HCT116 (cell line): ENCODE data around the gene OPRL1. TPM values are rescaled to one million over a fixed set of nuclear protein-coding genes. Genes with fewer than 3 reads are reported as not detected.

Source experiments
- ATAC-seq: fragments of 200-7000 bp; cut with Tn5 transposase; 2 replicates; pipeline ENCODE4 v1.9.1; 2020; ENCODE audit warnings: mild to moderate bottlenecking, moderate library complexity
- BruUV-seq: library from RNA; stranded (reverse); fragments of 400-500 nt; replicated peaks from 2 replicates; lab custom pipeline; 2021; lab: Mats Ljungman, UMichigan
- CTCF ChIA-PET: fragments of 300-600 bp; sonication (Branson Sonifier 250); formaldehyde crosslinking; loops from one replicate; lab custom pipeline; 2021; ENCODE audit warnings: antibody characterized with exemption; lab: Charles Lee
- POLR2A ChIA-PET: fragments of 300-600, 350-600 bp; sonication (Branson Sonifier 250); formaldehyde crosslinking; loops from one replicate; lab custom pipeline; 2021; ENCODE audit warnings: antibody characterized with exemption; lab: Charles Lee
- RAD21 ChIA-PET, 2 experiments: fragments of 300-600 bp; sonication (Branson Sonifier 250); formaldehyde crosslinking; loops; one replicate each; lab custom pipeline; 2023; ENCODE audit warnings: low total read pairs in 2 of 2; ENCODE audit not compliant: uncharacterized antibody in 2 of 2, unreplicated experiment in 2 of 2, low non-redundant PET in 1 of 2; lab: Charles Lee
- DNase-seq: peaks from one replicate; pipeline ENCODE4 v3.0.0-alpha.2; 2010; ENCODE audit warnings: low read depth, low spot score
- H2AFZ ChIP-seq: fragments of 200-600 bp; shearing (Covaris generic), sonication (generic); 2 replicates; pipeline ENCODE4 v1.6.1; 2017; ENCODE audit warnings: low read depth, mixed run types, mixed read lengths, antibody characterized with exemption, low read length; ENCODE audit not compliant: poor library complexity, severe bottlenecking
- H3K27ac ChIP-seq: 2 replicates; pipeline ENCODE4 v1.5.1; 2012; ENCODE audit warnings: low read depth, low read length
- H3K27me3 ChIP-seq: fragments of 200-600 bp; sonication (generic); 2 replicates; pipeline ENCODE4 v1.6.1; 2016; ENCODE audit warnings: mixed run types, low read length, mixed read lengths; ENCODE audit not compliant: insufficient read depth
- H3K36me3 ChIP-seq, 2 experiments: fragments of 200-500 bp in 1 of 2; fragments of 200-600 bp in 1 of 2; sonication (Bioruptor generic) in 1 of 2; sonication (generic) in 1 of 2; 2 replicates each; pipeline versions ENCODE4 v1.5.1 to v1.6.1; 2014 to 2016; ENCODE audit warnings: low read length in 2 of 2, inconsistent platforms in 1 of 2, mixed read lengths in 1 of 2, mixed run types in 1 of 2; ENCODE audit not compliant: insufficient read depth in 2 of 2, control insufficient read depth in 1 of 2
- H3K4me1 ChIP-seq, 2 experiments: fragments of 200-600 bp in 1 of 2; sonication (generic) in 1 of 2; 2 replicates each; pipeline versions ENCODE4 v1.5.1 to v1.6.1; 2012 to 2017; ENCODE audit warnings: low read length in 2 of 2, inconsistent platforms in 1 of 2, mild to moderate bottlenecking in 1 of 2, mixed read lengths in 1 of 2, mixed run types in 1 of 2, moderate library complexity in 1 of 2; ENCODE audit not compliant: insufficient read depth in 2 of 2, control insufficient read depth in 1 of 2
- H3K4me2 ChIP-seq: fragments of 200-600 bp; sonication (generic); 2 replicates; pipeline ENCODE4 v1.6.1; 2017; ENCODE audit warnings: mixed run types, low read length, mixed read lengths
- H3K4me3 ChIP-seq, 2 experiments: fragments of 200-600 bp in 1 of 2; sonication (generic) in 1 of 2; replicated peaks in 1 of 2; 2 replicates each; pipeline ENCODE4 v1.5.1; 2011 to 2016; ENCODE audit warnings: low read length in 2 of 2, control low read depth in 1 of 2, low read depth in 1 of 2, mild to moderate bottlenecking in 1 of 2, mixed read lengths in 1 of 2, mixed run types in 1 of 2
- H3K79me2 ChIP-seq: fragments of 200-600 bp; sonication (generic); 2 replicates; pipeline ENCODE4 v1.6.1; 2017; ENCODE audit warnings: mild to moderate bottlenecking, mixed run types, low read length, moderate library complexity, mixed read lengths; ENCODE audit not compliant: insufficient read depth
- H3K9ac ChIP-seq: fragments of 200-600 bp; sonication (generic); 2 replicates; pipeline ENCODE4 v1.6.1; 2016; ENCODE audit warnings: low read length, mixed read lengths
- H3K9me2 ChIP-seq: fragments of 200-600 bp; sonication (generic), shearing (Covaris generic); 2 replicates; pipeline ENCODE4 v1.6.1; 2017; ENCODE audit warnings: mixed run types, mild to moderate bottlenecking, moderate library complexity; ENCODE audit not compliant: insufficient read depth
- H3K9me3 ChIP-seq, 2 experiments: fragments of 200-500 bp in 1 of 2; fragments of 200-600 bp in 1 of 2; sonication (Bioruptor generic) in 1 of 2; sonication (generic) in 1 of 2; 2 replicates each; pipeline ENCODE4 v1.6.1; 2014 to 2017; ENCODE audit warnings: low read length in 2 of 2, mixed read lengths in 2 of 2, inconsistent platforms in 1 of 2, low read depth in 1 of 2, mild to moderate bottlenecking in 1 of 2, mixed run types in 1 of 2, moderate library complexity in 1 of 2; ENCODE audit not compliant: control insufficient read depth in 1 of 2, insufficient read depth in 1 of 2
- H4K20me1 ChIP-seq: fragments of 200-600 bp; sonication (generic), shearing (Covaris generic); 2 replicates; pipeline ENCODE4 v1.6.1; 2017; ENCODE audit warnings: mixed run types, mild to moderate bottlenecking, moderate library complexity; ENCODE audit not compliant: insufficient read depth
- CBX3 ChIP-seq: IDR thresholded peaks from 2 replicates; pipeline ENCODE4 v1.6.1; 2012; ENCODE audit warnings: low read depth
- CEBPB ChIP-seq: IDR thresholded peaks from 2 replicates; pipeline ENCODE4 v1.6.1; 2012; ENCODE audit warnings: low read depth
- EGR1 ChIP-seq: IDR thresholded peaks from 2 replicates; pipeline ENCODE4 v1.6.1; 2012; ENCODE audit warnings: low read depth
- EZH2 ChIP-seq: fragments of 200-600 bp; sonication (generic); IDR thresholded peaks from 2 replicates; pipeline ENCODE4 v1.6.1; 2017; ENCODE audit warnings: antibody characterized with exemption, mixed run types
- FOSL1 ChIP-seq: IDR thresholded peaks from 2 replicates; pipeline ENCODE4 v1.6.1; 2012; ENCODE audit warnings: low read depth
- POLR2A ChIP-seq: IDR thresholded peaks from 2 replicates; pipeline ENCODE4 v1.7.0; 2011; ENCODE audit warnings: borderline replicate concordance; ENCODE audit not compliant: insufficient read depth, insufficient read length; ENCODE audit errors: extremely low read depth
- POLR2AphosphoS5 ChIP-seq: IDR thresholded peaks from 2 replicates; pipeline ENCODE4 v1.6.1; 2011; ENCODE audit warnings: mild to moderate bottlenecking, low read depth, low read length, moderate library complexity
- RAD21 ChIP-seq: IDR thresholded peaks from 2 replicates; pipeline ENCODE4 v1.6.1; 2012; ENCODE audit warnings: low read depth, mild to moderate bottlenecking
- SIN3A ChIP-seq: IDR thresholded peaks from 2 replicates; pipeline ENCODE4 v1.6.1; 2012; ENCODE audit warnings: low read depth
- SP1 ChIP-seq: IDR thresholded peaks from 2 replicates; pipeline ENCODE4 v1.6.1; 2012; ENCODE audit warnings: low read depth
- SRF ChIP-seq: IDR thresholded peaks from 2 replicates; pipeline ENCODE4 v1.6.1; 2012; ENCODE audit warnings: low read depth
- TCF7L2 ChIP-seq: IDR thresholded peaks from 2 replicates; pipeline ENCODE4 v1.7.0; 2011; ENCODE audit warnings: borderline replicate concordance, inconsistent platforms; ENCODE audit not compliant: insufficient read depth, insufficient read length; ENCODE audit errors: extremely low read depth
- YY1 ChIP-seq: IDR thresholded peaks from 2 replicates; pipeline ENCODE4 v1.6.1; 2011; ENCODE audit warnings: low read length, low read depth, moderate library complexity, mild to moderate bottlenecking; ENCODE audit not compliant: insufficient replicate concordance; ENCODE audit errors: extremely low read depth
- ZFX ChIP-seq: fragments of 450-650 bp; IDR thresholded peaks from 2 replicates; pipeline ENCODE4 v1.6.1; 2017
- ZNF274 ChIP-seq: fragments of 200-500 bp; sonication (Bioruptor generic); IDR thresholded peaks from 2 replicates; pipeline ENCODE4 v1.6.1; 2014; ENCODE audit warnings: mild to moderate bottlenecking, low read depth, low read length, inconsistent platforms
- intact Hi-C: fragments of 100-400 bp; cut with micrococcal nuclease; formaldehyde crosslinking; loops from 2 replicates; pipeline ENCODE4 v1.10.0; 2022
- total RNA-seq: library from RNA; stranded (reverse); gene quantifications from one replicate; pipeline ENCODE4 v1.2.1, GENCODE V29; 2021; ENCODE audit not compliant: unreplicated experiment
- TF ChIP-seq, protein P1 (sequence below): IDR thresholded peaks from 2 replicates; pipeline ENCODE4 v1.6.1; 2012
- TF ChIP-seq, protein P2 (sequence below): IDR thresholded peaks from 2 replicates; pipeline ENCODE4 v1.6.1; 2012
- TF ChIP-seq, protein P3 (sequence below): IDR thresholded peaks from 2 replicates; pipeline ENCODE4 v1.6.1; 2012; ENCODE audit warnings: low read depth
- TF ChIP-seq, protein P4 (sequence below): IDR thresholded peaks from 2 replicates; pipeline ENCODE4 v1.6.1; 2011; ENCODE audit warnings: mild to moderate bottlenecking, low read length, moderate library complexity; ENCODE audit not compliant: insufficient replicate concordance; ENCODE audit errors: extremely low read depth
- TF ChIP-seq, protein P5 (sequence below), 3 experiments: fragments of 200-600 bp in 1 of 3; sonication (generic) in 1 of 3; IDR thresholded peaks in 2 of 3; conservative IDR thresholded peaks in 1 of 3; 2 replicates each; pipeline ENCODE4 v1.5.1; 2012 to 2017; ENCODE audit warnings: low read depth in 2 of 3, low read length in 2 of 3, antibody characterized with exemption in 1 of 3, borderline replicate concordance in 1 of 3, control low read depth in 1 of 3, mild to moderate bottlenecking in 1 of 3, mixed read lengths in 1 of 3, mixed run types in 1 of 3, moderate library complexity in 1 of 3; ENCODE audit not compliant: insufficient read depth in 1 of 3

The OPRL1 gene
- total RNA-seq, 1 experiment from 2014 or later, result 1.6 TPM

DNA sequence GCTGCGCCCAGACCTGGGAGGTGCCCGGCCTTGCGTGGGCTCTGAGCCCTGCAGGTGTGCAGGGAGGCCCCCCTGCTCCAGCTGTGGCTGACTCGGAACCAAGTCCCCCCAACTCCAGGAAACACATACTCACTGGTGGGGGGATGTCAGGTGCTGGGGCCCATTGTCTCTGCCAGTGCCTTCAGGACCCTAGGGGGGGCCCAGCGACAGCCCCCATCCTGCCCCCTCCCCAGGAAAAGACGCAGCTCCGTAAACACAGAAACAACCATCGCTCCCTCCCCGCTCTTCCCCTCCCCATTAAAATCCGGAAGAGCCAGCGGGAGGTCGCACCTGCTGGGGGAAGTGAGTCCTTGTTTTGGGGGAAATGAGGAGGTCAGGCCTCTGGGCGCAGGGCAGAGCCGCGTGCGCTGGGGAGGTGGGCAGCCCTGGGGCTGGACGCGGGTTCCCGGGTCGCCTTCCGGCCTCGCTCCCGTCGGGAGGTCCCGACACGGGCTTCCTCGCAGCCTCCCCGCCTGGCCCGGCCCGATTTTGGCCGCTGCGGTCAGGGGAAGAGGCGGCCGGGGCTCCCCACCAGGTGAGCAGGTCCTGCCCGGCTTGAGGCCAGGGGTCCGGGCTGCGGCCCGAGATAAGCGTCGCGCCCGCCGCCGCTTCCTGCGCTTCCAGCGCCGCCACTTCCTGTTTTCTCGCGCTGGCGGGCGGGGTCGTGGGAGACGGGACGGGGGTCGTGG is 37.7 kb upstream of the OPRL1 start:
- H3K4me1 ChIP-seq, result peaks cover 23 to 44% of the 10 kb centered on the region in 2 experiments
- no peaks in the 10 kb centered on the region for H3K79me2 ChIP-seq
- no peak for DNase-seq
- H4K20me1 ChIP-seq, result no peaks in the 10 kb centered on the region
- no peak overlapping the region for H3K9ac ChIP-seq
- ATAC-seq, result no peak
- no peaks in the 10 kb centered on the region for H3K9me2 ChIP-seq
- H3K27ac ChIP-seq, result no peak overlapping the region
- H2AFZ ChIP-seq, result no peak overlapping the region
- H3K27me3 ChIP-seq, result no peaks in the 10 kb centered on the region
- TF ChIP-seq, protein P1, sequence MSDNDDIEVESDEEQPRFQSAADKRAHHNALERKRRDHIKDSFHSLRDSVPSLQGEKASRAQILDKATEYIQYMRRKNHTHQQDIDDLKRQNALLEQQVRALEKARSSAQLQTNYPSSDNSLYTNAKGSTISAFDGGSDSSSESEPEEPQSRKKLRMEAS, result no peak
- no peak for TF ChIP-seq SIN3A
- no peak for TF ChIP-seq SP1
- TF ChIP-seq ZFX, result no peak
- TF ChIP-seq ZNF274, result no peak
- no peak for TF ChIP-seq POLR2A
- no peak for TF ChIP-seq EGR1
- TF ChIP-seq TCF7L2, result no peak
- no peak for TF ChIP-seq FOSL1
- TF ChIP-seq, protein P2, sequence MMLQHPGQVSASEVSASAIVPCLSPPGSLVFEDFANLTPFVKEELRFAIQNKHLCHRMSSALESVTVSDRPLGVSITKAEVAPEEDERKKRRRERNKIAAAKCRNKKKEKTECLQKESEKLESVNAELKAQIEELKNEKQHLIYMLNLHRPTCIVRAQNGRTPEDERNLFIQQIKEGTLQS, result no peak
- TF ChIP-seq CEBPB, result no peak
- TF ChIP-seq, protein P3, sequence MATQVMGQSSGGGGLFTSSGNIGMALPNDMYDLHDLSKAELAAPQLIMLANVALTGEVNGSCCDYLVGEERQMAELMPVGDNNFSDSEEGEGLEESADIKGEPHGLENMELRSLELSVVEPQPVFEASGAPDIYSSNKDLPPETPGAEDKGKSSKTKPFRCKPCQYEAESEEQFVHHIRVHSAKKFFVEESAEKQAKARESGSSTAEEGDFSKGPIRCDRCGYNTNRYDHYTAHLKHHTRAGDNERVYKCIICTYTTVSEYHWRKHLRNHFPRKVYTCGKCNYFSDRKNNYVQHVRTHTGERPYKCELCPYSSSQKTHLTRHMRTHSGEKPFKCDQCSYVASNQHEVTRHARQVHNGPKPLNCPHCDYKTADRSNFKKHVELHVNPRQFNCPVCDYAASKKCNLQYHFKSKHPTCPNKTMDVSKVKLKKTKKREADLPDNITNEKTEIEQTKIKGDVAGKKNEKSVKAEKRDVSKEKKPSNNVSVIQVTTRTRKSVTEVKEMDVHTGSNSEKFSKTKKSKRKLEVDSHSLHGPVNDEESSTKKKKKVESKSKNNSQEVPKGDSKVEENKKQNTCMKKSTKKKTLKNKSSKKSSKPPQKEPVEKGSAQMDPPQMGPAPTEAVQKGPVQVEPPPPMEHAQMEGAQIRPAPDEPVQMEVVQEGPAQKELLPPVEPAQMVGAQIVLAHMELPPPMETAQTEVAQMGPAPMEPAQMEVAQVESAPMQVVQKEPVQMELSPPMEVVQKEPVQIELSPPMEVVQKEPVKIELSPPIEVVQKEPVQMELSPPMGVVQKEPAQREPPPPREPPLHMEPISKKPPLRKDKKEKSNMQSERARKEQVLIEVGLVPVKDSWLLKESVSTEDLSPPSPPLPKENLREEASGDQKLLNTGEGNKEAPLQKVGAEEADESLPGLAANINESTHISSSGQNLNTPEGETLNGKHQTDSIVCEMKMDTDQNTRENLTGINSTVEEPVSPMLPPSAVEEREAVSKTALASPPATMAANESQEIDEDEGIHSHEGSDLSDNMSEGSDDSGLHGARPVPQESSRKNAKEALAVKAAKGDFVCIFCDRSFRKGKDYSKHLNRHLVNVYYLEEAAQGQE, result no peak
- TF ChIP-seq, protein P4, sequence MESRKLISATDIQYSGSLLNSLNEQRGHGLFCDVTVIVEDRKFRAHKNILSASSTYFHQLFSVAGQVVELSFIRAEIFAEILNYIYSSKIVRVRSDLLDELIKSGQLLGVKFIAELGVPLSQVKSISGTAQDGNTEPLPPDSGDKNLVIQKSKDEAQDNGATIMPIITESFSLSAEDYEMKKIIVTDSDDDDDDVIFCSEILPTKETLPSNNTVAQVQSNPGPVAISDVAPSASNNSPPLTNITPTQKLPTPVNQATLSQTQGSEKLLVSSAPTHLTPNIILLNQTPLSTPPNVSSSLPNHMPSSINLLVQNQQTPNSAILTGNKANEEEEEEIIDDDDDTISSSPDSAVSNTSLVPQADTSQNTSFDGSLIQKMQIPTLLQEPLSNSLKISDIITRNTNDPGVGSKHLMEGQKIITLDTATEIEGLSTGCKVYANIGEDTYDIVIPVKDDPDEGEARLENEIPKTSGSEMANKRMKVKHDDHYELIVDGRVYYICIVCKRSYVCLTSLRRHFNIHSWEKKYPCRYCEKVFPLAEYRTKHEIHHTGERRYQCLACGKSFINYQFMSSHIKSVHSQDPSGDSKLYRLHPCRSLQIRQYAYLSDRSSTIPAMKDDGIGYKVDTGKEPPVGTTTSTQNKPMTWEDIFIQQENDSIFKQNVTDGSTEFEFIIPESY, result no peak
- TF ChIP-seq CBX3, result no peak
- no peak for TF ChIP-seq EZH2
- no peak for TF ChIP-seq RAD21
- TF ChIP-seq SRF, result no peak
- TF ChIP-seq YY1, result no peak
- TF ChIP-seq POLR2AphosphoS5, result no peak
- TF ChIP-seq, protein P5, sequence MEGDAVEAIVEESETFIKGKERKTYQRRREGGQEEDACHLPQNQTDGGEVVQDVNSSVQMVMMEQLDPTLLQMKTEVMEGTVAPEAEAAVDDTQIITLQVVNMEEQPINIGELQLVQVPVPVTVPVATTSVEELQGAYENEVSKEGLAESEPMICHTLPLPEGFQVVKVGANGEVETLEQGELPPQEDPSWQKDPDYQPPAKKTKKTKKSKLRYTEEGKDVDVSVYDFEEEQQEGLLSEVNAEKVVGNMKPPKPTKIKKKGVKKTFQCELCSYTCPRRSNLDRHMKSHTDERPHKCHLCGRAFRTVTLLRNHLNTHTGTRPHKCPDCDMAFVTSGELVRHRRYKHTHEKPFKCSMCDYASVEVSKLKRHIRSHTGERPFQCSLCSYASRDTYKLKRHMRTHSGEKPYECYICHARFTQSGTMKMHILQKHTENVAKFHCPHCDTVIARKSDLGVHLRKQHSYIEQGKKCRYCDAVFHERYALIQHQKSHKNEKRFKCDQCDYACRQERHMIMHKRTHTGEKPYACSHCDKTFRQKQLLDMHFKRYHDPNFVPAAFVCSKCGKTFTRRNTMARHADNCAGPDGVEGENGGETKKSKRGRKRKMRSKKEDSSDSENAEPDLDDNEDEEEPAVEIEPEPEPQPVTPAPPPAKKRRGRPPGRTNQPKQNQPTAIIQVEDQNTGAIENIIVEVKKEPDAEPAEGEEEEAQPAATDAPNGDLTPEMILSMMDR (IDR thresholded peaks at IDR 0.05 in 2 of 3, conservative IDR thresholded peaks at IDR 0.05 in 1 of 3; ENCODE audit: borderline replicate concordance in 1 of 3, insufficient read depth in 1 of 3, low read depth in 2 of 3, low read length in 2 of 3), result no peak
- TF ChIP-seq, all 23 proteins: peak for 0
- BruUV-seq, result no TSS peak
- CTCF ChIA-PET, result no interaction called here
- Histone ChIP-seq H3K4me2 (no peak overlapping the region), H3K36me3 (no peaks in the 10 kb centered on the region), H3K4me3 (no peak overlapping the region), H3K9me3 (no peaks in the 10 kb centered on the region)
- POLR2A ChIA-PET, result no interaction called here
- intact Hi-C loops, result no loop called here
- RAD21 ChIA-PET, result no interaction called here
